Peyer's patch (tissue), 4 donors: Measurements from ENCODE around the gene FAAP100. TPM values are rescaled to one million over a fixed set of nuclear protein-coding genes. Genes with fewer than 3 reads are reported as not detected.
A peak's percentile ranks its signal among the peaks of the same experiment; 100 is the strongest.

Experiments used
- DNase-seq, 3 donors: peaks; one replicate each; pipeline ENCODE4 v3.0.0-alpha.2; 2017 to 2019
- H3K27ac ChIP-seq, 4 donors: fragments of 200-600 bp; sonication (generic); one replicate each; pipeline ENCODE4 v1.5.1; 2016 to 2019
- H3K27me3 ChIP-seq, 2 donors: fragments of 200-600 bp; sonication (generic); one replicate each; pipeline ENCODE4 v1.5.1; 2019
- H3K36me3 ChIP-seq, 3 donors: fragments of 200-600 bp; sonication (generic); one replicate each; pipeline ENCODE4 v1.5.1; 2016 to 2019
- H3K4me1 ChIP-seq, 4 donors: fragments of 200-600 bp; sonication (generic); one replicate each; pipeline ENCODE4 v1.5.1; 2016 to 2019
- H3K4me3 ChIP-seq, 4 donors: fragments of 200-600 bp; sonication (generic); 1 replicate in 3 of 4; 2 replicates in 1 of 4; pipeline ENCODE4 v1.5.1; 2016 to 2019; ENCODE audit warnings: mild to moderate bottlenecking in 1 of 4
- H3K9me3 ChIP-seq, 4 donors: fragments of 200-600 bp; sonication (generic); one replicate each; pipeline ENCODE4 v1.5.1; 2016 to 2019; ENCODE audit warnings: mild to moderate bottlenecking in 1 of 4
- POLR2A ChIP-seq, 2 donors: fragments of 450-650 bp; IDR thresholded peaks; one replicate each; pipeline ENCODE4 v1.5.1; 2017; ENCODE audit warnings: antibody characterized with exemption in 2 of 2, mild to moderate bottlenecking in 2 of 2, moderate library complexity in 2 of 2
- total RNA-seq, 4 donors: library from RNA; depleted of rRNA; stranded (reverse); fragments of >200 nt; gene quantifications; one replicate each; pipeline ENCODE4 v1.1.0, GENCODE V29; 2016
- TF ChIP-seq, protein P1 (sequence below), 6 experiments: fragments of 450-650 bp in 4 of 6; fragments of 200-600 bp in 2 of 6; sonication (generic) in 1 of 6; IDR thresholded peaks; one replicate each; pipeline ENCODE4 v1.5.1; 2017 to 2019; ENCODE audit warnings: antibody characterized with exemption in 6 of 6, mild to moderate bottlenecking in 3 of 6, moderate library complexity in 1 of 6

The FAAP100 gene
- total RNA-seq, 4 donors from 2014 or later, result 38.2 to 66.9 (median 52.2) TPM

DNA sequence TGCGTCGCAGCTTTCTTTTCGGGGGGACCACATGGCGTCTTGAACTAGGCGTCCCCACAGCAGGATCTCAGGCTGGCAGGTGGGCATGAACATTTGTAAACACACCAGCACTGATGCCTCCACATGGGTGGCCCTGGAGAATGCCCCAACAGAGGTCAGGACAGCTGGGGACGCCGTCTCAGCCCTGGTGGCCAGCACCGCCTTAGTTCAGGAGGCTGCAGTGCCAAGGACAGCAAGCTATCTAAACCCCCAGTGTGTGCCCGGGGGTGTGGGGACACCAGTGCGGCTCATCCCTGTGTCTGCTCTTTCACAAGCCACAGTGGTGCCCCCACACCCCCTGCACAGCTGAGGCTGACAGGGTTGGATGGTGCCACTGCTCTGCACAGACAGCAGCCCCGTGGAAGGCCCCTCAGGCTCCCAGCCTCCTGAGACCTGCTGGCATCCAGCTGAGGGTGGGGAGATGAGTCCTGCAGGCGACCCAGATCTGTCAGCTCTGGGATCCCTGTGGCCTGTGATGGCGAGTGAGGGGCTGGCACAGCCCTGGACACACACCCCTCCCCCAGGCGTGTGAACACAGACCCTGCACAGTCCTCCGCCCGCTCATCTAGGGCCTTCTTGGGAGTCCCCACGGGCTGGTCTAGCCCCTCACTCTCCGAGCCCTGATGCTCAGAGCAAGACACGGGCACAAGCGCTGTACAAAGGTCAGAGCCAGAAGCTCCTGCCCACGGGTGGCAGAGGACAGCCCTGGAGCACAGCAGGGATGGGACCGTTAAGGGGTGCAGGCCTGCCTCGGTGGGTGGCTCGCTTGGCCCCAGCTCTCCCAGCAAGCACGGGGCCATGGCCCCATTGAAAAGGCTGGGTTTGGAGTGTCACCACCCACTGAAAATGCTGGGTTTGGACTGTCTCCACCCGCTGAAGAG, 13.2 kb downstream of the FAAP100 start:
- no peak overlapping the region for H3K4me3 ChIP-seq
- no peak overlapping the region for H3K27ac ChIP-seq
- TF ChIP-seq, protein P1, sequence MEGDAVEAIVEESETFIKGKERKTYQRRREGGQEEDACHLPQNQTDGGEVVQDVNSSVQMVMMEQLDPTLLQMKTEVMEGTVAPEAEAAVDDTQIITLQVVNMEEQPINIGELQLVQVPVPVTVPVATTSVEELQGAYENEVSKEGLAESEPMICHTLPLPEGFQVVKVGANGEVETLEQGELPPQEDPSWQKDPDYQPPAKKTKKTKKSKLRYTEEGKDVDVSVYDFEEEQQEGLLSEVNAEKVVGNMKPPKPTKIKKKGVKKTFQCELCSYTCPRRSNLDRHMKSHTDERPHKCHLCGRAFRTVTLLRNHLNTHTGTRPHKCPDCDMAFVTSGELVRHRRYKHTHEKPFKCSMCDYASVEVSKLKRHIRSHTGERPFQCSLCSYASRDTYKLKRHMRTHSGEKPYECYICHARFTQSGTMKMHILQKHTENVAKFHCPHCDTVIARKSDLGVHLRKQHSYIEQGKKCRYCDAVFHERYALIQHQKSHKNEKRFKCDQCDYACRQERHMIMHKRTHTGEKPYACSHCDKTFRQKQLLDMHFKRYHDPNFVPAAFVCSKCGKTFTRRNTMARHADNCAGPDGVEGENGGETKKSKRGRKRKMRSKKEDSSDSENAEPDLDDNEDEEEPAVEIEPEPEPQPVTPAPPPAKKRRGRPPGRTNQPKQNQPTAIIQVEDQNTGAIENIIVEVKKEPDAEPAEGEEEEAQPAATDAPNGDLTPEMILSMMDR (IDR thresholded peaks at IDR 0.05), result no peak
- TF ChIP-seq POLR2A (IDR thresholded peaks at IDR 0.05), result no peak
- no peak for DNase-seq
- peaks cover 0 to 13% of the 10 kb centered on the region in 2 donors for H3K27me3 ChIP-seq
- H3K4me1 ChIP-seq, result peaks cover 0 to 19% (median 14%) of the 10 kb centered on the region in 4 donors
- peaks cover 0 to 44% (median 0%) of the 10 kb centered on the region in 3 donors for H3K36me3 ChIP-seq
- H3K9me3 ChIP-seq, result no peaks in the 10 kb centered on the region

DNA sequence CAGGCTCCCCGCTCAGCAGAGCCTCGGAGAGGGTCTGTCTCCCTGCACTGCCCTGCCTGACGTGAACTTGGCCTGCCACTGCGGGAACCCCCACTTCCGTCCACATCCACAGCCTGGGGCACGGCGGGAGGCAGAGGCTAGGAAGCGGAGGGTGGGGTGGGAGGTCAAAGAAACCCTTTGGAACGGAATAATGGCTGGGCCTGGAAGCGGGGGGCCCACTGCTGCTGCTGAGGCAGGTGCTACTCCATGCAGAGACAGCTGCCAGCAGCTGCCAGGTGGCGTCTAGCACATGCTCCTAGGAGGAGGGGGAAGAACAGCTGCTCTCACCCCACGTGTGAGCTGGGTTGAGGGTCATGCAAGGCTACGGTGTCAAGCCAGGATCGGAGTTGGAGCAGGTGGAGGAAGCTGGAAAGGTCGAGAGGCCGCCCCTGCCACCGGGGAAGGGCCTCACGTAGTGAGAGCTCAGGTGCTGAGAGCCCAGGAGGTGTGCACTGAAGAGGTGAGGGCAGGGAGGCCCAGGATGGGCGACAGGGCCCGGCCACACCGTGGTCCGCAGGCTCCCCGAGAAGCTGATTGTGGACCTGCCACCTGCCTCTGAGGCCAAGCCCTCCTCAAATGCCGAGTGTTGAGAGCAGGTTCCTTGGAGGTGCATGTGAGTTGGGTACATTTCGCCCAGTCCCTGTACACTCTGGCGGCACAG, 14.1 kb downstream of the FAAP100 start:
- H3K36me3 ChIP-seq, result peaks cover 0 to 35% (median 0%) of the 10 kb centered on the region in 3 donors
- H3K27me3 ChIP-seq, result peaks cover 0 to 13% of the 10 kb centered on the region in 2 donors
- no peak overlapping the region for H3K4me3 ChIP-seq
- no peak for TF ChIP-seq POLR2A (IDR thresholded peaks at IDR 0.05)
- TF ChIP-seq, protein P1 (IDR thresholded peaks at IDR 0.05), result no peak
- no peak overlapping the region for H3K27ac ChIP-seq
- DNase-seq, result no peak
- H3K4me1 ChIP-seq, result peaks cover 0 to 19% (median 14%) of the 10 kb centered on the region in 4 donors
- no peaks in the 10 kb centered on the region for H3K9me3 ChIP-seq

DNA sequence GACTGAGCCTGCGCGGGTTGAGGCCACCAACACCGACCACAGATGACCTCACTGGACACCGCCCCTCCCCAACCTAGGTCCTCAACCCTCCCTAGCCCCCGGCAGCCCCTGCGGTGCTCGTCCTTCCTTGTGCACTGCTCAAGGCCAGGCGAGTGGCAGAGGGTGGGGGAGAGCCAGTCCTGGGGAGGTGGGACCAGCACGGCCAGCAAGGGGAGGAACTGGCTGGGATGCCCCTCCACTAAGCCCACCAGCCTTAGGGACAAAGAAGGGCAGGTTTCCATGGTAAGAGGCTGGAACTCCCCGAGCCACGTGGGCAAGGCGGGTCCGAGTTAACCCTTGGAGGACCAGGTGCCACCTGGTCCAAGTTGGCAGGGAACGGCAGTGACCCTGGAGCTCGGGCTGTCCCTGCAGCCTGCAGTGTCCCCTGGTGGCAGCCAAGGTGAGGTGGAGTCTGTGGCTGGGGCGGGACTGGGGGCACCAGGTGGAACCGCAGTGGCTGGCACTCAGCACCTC, 14.8 kb downstream of the FAAP100 start:
- Histone ChIP-seq H3K36me3 (peaks cover 0 to 31% (median 0%) of the 10 kb centered on the region in 3 donors), H3K4me1 (peaks cover 0 to 19% (median 14%) of the 10 kb centered on the region in 4 donors), H3K27ac (no peak overlapping the region), H3K4me3 (no peak overlapping the region), H3K27me3 (peaks cover 0 to 13% of the 10 kb centered on the region in 2 donors), H3K9me3 (no peaks in the 10 kb centered on the region)
- no peak for TF ChIP-seq POLR2A (IDR thresholded peaks at IDR 0.05)
- TF ChIP-seq, protein P1 (IDR thresholded peaks at IDR 0.05), result peak; percentile 56 to 88 (median 80)
- peak; percentile 56 to 81 (median 77) for DNase-seq

DNA sequence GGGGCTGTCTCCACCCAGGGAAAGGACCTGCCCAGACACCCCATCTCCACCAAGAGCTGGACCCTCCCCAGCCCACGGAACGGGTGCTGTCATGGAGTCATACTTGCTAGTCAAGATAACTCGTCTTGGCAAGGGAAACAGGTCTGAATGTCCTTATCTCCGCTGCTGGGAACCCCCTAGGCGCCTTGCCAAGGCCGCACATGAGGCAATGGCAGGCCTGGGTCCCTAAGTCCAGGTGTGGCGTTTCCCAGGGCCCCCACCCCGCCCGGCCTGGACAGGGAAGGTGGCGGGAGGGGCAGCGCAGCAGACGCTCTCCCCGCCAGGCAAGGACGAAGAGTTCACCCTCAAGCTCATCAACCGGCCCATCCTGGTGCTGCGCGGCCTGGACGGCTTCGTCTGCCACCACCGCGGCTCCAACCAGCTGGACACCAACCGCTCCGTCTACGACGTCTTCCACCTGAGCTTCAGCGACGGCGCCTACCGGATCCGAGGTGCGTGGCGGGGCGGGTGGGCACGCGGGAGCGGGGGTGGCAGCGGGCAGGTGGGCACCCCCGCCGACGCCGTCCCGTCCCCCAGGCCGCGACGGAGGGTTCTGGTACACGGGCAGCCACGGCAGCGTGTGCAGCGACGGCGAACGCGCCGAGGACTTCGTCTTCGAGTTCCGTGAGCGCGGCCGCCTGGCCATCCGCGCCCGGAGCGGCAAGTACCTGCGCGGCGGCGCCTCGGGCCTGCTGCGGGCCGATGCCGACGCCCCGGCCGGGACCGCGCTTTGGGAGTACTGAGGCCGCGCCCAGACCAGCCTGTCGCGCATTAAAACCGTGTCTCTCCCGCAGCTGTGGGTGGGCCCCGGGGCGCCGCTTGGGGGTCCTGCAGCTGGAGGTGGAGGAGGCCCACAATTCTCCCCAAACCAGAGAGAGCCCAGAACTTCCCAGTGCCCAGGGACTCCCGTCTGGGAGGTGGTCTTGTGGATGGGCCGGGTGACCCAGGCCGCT, 15.6 kb downstream of the FAAP100 start:
- Histone ChIP-seq H3K4me3 (no peak overlapping the region), H3K27ac (no peak overlapping the region), H3K9me3 (no peaks in the 10 kb centered on the region), H3K36me3 (peaks cover 0 to 29% (median 0%) of the 10 kb centered on the region in 3 donors), H3K4me1 (peaks cover 0 to 19% (median 14%) of the 10 kb centered on the region in 4 donors), H3K27me3 (peaks cover 0 to 13% of the 10 kb centered on the region in 2 donors)
- no peak for TF ChIP-seq POLR2A (IDR thresholded peaks at IDR 0.05)
- TF ChIP-seq, protein P1 (IDR thresholded peaks at IDR 0.05), result no peak
- peak in 1 of 3 donors; percentile 63 for DNase-seq
